ENCODE measurements around the gene ETDC.

The ETDC gene

DNA sequence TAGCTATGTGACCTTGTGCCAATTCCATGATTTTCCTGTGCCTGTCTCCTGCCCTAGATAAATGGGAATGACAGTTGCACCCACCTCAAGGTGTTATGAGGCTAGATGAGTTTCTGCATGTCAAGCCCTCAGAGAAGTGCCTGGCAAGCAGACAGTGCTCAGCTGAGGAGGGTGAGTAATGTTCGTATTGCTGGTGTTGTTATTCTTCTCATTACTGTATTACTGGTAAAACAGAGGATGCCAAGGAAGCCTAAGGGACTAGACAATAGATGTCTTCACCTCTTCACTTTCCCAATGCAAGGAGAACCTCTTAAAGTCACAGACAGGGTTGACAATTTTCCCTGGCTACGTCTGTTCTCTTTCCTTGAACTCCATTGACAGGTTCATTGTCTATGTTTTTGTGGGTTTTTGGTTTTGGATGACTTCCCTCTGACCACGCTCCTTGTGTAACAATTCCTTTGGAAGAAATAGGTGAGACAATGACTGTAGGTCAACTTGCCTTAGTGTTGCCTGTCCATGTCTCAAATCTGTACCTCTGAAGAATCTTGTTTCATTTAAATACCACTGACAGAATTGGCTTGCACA is 19.2 kb downstream of the ETDC start:
- DNase-seq, result no peak
- H3K27ac ChIP-seq, result no peak overlapping the region
- H3K36me3 ChIP-seq, result peaks cover 0 to 8% (median 0%) of the 10 kb centered on the region in 3 donors
- no peak overlapping the region for H3K4me3 ChIP-seq
- H3K27me3 ChIP-seq, result no peaks in the 10 kb centered on the region
- H3K9me3 ChIP-seq, result no peaks in the 10 kb centered on the region
- H3K4me1 ChIP-seq, result peaks cover 0 to 3% (median 0%) of the 10 kb centered on the region in 4 donors
- TF ChIP-seq, protein P1, sequence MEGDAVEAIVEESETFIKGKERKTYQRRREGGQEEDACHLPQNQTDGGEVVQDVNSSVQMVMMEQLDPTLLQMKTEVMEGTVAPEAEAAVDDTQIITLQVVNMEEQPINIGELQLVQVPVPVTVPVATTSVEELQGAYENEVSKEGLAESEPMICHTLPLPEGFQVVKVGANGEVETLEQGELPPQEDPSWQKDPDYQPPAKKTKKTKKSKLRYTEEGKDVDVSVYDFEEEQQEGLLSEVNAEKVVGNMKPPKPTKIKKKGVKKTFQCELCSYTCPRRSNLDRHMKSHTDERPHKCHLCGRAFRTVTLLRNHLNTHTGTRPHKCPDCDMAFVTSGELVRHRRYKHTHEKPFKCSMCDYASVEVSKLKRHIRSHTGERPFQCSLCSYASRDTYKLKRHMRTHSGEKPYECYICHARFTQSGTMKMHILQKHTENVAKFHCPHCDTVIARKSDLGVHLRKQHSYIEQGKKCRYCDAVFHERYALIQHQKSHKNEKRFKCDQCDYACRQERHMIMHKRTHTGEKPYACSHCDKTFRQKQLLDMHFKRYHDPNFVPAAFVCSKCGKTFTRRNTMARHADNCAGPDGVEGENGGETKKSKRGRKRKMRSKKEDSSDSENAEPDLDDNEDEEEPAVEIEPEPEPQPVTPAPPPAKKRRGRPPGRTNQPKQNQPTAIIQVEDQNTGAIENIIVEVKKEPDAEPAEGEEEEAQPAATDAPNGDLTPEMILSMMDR (IDR thresholded peaks at IDR 0.05), result no peak
- intact Hi-C loops (cut with DNase I; ENCODE audit: low total_unique reads), result no loop called here

DNA sequence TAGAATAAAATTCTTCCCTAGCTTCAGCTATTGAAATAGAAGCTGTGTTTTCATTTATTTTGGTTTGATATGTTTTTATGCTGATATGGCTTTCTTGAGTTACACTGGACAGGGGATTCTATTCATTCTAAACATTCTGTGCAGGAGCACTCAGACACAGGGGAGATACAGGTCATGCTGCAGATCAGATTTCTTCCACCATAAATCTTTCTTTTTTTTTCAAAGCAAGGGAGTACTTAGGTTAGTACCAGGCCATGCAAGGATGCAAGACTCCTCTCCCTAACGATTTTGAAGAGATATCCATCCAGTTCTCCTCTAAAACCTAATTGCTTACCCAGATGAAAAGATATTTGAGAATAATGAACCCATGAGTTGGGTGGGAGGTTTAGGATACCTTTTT is 21.4 kb downstream of the ETDC start:
- TF ChIP-seq, protein P1 (IDR thresholded peaks at IDR 0.05), result no peak
- intact Hi-C loops (cut with DNase I; ENCODE audit: low total_unique reads), result no loop called here

DNA sequence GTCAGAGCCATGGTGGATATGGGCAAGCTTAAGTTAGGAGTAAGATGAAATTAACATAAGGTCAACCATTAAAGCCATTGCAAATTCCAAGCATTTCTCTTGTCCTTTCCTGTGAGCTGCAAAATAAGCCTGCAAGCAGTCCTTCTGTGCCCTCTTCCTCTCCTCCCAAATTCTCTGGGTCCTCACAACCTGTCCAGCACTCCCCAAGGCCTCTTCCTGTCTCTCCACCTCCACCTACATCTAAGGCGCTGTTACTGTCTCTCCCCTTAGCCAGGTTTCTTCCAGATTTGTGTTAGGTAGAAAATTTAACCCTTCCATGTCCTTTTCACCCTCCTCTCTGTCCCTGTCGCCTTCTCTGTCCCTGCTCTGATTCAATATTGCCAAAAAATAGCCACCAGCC is 22.2 kb downstream of the ETDC start:
- Histone ChIP-seq H3K4me1 (peaks cover 0 to 3% (median 0%) of the 10 kb centered on the region in 4 donors), H3K4me3 (no peak overlapping the region), H3K27me3 (no peaks in the 10 kb centered on the region), H3K36me3 (peaks cover 0 to 2% (median 0%) of the 10 kb centered on the region in 3 donors), H3K9me3 (no peaks in the 10 kb centered on the region), H3K27ac (no peak overlapping the region)
- no peak for DNase-seq
- TF ChIP-seq, protein P1 (IDR thresholded peaks at IDR 0.05), result no peak
- intact Hi-C loops (cut with DNase I; ENCODE audit: low total_unique reads), result no loop called here

More for the DNA sequence above, 21.4 kb downstream of the ETDC start:
- no peaks in the 10 kb centered on the region for H3K9me3 ChIP-seq
- H3K27me3 ChIP-seq, result no peaks in the 10 kb centered on the region
- H3K4me1 ChIP-seq, result peaks cover 0 to 3% (median 0%) of the 10 kb centered on the region in 4 donors
- H3K27ac ChIP-seq, result no peak overlapping the region
- no peak for DNase-seq
- H3K4me3 ChIP-seq, result no peak overlapping the region
- H3K36me3 ChIP-seq, result peaks cover 0 to 5% (median 0%) of the 10 kb centered on the region in 3 donors

DNA sequence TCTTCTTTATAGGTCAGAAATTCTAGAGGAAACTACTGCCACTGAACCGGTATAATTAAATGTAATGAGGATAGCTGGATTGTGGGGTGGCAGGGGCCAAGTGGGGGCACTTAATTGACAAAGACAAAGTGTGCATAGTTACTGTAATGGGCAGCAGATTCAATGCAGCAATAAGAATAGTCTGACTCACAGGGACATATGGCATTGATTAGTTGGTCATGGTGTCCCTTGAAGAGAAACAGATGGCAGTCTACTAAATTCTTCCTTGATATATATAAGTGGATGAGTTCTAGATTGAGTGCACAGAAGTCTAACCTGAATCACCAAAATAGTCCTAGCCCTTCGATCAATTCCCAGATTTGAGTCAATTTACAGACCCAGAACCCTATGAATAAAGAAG is 31.6 kb downstream of the ETDC start:
- no peak for DNase-seq
- H3K27ac ChIP-seq, result no peak overlapping the region
- no peaks in the 10 kb centered on the region for H3K27me3 ChIP-seq
- H3K4me1 ChIP-seq, result peaks cover 0 to 41% (median 6%) of the 10 kb centered on the region in 4 donors
- H3K36me3 ChIP-seq, result no peaks in the 10 kb centered on the region
- H3K9me3 ChIP-seq, result no peaks in the 10 kb centered on the region
- intact Hi-C loops (cut with DNase I; ENCODE audit: low total_unique reads), result no loop called here
- TF ChIP-seq, protein P1 (IDR thresholded peaks at IDR 0.05), result no peak
- H3K4me3 ChIP-seq, result peak overlapping the region; percentile 77 to 83

DNA sequence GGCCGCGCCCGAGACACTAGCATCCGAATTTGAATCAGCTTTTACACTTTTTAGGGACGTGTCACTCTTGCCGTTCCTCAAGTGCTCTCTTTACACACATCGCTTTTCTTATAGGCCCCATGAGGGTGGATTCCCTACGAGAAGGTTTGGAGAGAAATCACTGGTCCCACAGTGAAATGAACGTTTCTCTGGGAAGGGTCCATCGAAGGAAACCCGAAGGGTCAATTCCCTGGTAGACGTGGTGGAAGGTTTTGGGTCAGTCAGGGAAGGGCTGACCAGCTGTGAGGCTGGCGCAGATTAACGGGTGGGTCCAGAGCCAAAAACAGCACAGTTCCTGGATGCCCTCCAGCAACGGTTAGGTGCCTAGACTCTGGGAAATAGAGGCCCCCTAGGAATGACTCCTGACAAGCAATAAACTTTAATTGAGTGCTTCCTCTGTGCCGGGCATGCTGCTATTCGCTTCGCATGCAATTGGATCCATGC is 35.9 kb downstream of the ETDC start:
- Histone ChIP-seq H3K4me1 (peaks cover 0 to 31% (median 3%) of the 10 kb centered on the region in 4 donors), H3K9me3 (no peaks in the 10 kb centered on the region), H3K36me3 (peaks cover 0 to 15% (median 14%) of the 10 kb centered on the region in 3 donors), H3K27me3 (no peaks in the 10 kb centered on the region), H3K4me3 (peak overlapping the region; percentile 77 to 83), H3K27ac (peak overlapping the region; percentile 91 to 93)
- peak; percentile 32 to 76 for DNase-seq
- intact Hi-C loops (cut with DNase I; ENCODE audit: low total_unique reads), result no loop called here
- TF ChIP-seq, protein P1 (IDR thresholded peaks at IDR 0.05), result no peak
